Measurements from ENCODE around the gene STRN3.
"Not testable (repeated sequence)": the region's sequence is repeated elsewhere in the genome, so short reads cannot be mapped to it uniquely, and the experiment has no call there.

Gene STRN3

DNA sequence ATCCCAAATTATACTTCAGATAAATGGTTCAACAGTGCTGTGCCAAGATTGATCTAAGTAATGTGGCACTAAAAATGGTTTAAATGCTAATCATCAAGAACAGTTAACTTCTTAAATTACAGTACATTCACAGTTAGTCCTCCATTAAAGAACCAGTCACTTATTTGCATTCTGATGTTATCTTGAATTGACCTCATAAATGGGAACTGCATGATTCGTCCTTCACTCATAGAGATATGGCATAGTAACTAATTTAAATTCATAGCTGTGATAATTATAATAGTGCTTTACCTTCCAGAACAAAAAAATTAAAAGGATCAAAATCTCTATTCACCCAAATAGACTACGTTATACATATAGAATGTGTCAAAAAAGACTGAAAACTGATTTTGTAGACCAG, 90.7 kb downstream of the STRN3 start:
- Mint-ChIP-seq H3K36me3 (ENCODE audit: insufficient read depth) (peaks cover 35% of the 10 kb centered on the region), H3K27ac (ENCODE audit: low read depth) (no peak overlapping the region)

DNA sequence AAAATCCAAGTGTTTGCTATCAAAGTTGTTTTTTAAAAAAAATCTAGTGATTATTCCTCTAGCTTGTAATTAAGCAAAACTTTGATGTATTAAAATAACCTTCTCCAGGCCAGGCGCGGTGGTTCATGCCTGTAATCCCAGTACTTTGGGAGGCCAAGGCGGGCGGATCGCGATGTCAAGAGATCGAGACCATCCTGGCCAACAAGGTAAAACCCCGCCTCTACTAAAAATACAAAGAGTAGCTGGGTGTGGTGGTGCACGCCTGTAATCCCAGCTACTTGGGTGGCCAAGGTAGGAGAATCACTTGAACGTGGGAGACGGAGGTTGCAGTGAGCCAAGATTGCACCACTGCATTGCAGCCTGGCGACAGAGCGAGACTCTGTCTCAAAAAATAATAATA, 92.2 kb downstream of the STRN3 start:
- H3K4me1 Mint-ChIP-seq; H3K4me3 Mint-ChIP-seq; H3K27ac Mint-ChIP-seq (ENCODE audit: low read depth); H3K9me3 Mint-ChIP-seq; DNase-seq (ENCODE audit: low spot score in 2 of 2); H3K27me3 Mint-ChIP-seq; ATAC-seq (replicated peaks; ENCODE audit: extremely low read depth, poor library complexity, severe bottlenecking): not testable (repeated sequence)
- H3K36me3 Mint-ChIP-seq (ENCODE audit: insufficient read depth) = peaks cover 36% of the 10 kb centered on the region

More for the DNA sequence above, 90.7 kb downstream of the STRN3 start:
- Mint-ChIP-seq H3K9me3 (no peaks in the 10 kb centered on the region), H3K27me3 (no peaks in the 10 kb centered on the region), H3K4me1 (peaks cover 9% of the 10 kb centered on the region), H3K4me3 (no peak overlapping the region)
- ATAC-seq (replicated peaks; ENCODE audit: extremely low read depth, poor library complexity, severe bottlenecking) (no peak), DNase-seq (ENCODE audit: low spot score in 2 of 2) (no peak)

DNA sequence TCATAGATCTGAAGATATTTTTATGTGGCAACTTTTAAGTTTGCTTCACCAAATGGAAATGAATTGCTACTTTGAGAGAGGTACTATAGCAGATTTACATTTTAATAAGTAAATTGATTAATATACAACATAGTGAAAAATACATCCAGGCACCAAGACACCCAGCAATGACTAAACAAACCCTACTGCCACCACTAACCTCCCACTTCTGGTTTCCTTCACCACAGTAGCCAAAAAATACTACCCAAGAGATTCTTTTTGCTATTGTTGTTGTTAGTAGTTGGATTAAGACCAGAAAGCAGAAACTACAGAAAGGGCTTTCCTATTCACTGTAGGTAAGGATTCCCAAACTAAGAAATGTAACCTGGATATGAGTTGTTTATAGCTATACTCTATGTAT, 97.7 kb downstream of the STRN3 start:
- Mint-ChIP-seq H3K9me3 (no peaks in the 10 kb centered on the region), H3K4me1 (no peaks in the 10 kb centered on the region), H3K27ac (ENCODE audit: low read depth) (no peak overlapping the region), H3K36me3 (ENCODE audit: insufficient read depth) (peaks cover 25% of the 10 kb centered on the region), H3K27me3 (no peaks in the 10 kb centered on the region), H3K4me3 (no peak overlapping the region)
- no peak for DNase-seq (ENCODE audit: low spot score in 2 of 2)
- no peak for ATAC-seq (replicated peaks; ENCODE audit: extremely low read depth, poor library complexity, severe bottlenecking)

DNA sequence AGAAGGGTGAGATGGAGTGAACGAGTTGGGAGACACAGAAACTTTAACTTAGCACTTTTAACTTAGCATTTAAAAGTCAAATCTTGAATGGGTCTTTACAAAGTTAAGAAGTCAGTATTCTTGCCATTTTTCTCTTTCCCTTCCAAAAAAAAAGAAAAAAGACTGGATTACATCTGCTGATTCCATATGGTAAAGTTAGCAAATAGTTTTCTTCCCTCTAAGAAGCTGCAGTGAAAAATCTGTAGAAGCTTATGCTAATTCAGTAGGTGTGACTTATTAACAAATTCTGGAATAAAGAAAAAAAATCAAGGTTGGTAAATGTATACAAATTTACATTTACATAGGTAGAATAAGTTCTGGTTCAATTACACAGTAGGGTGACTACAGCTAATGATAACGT, 100.9 kb downstream of the STRN3 start:
- Mint-ChIP-seq H3K36me3 (ENCODE audit: insufficient read depth) (peaks cover 12% of the 10 kb centered on the region), H3K27ac (ENCODE audit: low read depth) (no peak overlapping the region), H3K9me3 (no peaks in the 10 kb centered on the region), H3K4me3 (no peak overlapping the region), H3K4me1 (no peaks in the 10 kb centered on the region), H3K27me3 (no peaks in the 10 kb centered on the region)
- DNase-seq (ENCODE audit: low spot score in 2 of 2) = no peak
- no peak for ATAC-seq (replicated peaks; ENCODE audit: extremely low read depth, poor library complexity, severe bottlenecking)

DNA sequence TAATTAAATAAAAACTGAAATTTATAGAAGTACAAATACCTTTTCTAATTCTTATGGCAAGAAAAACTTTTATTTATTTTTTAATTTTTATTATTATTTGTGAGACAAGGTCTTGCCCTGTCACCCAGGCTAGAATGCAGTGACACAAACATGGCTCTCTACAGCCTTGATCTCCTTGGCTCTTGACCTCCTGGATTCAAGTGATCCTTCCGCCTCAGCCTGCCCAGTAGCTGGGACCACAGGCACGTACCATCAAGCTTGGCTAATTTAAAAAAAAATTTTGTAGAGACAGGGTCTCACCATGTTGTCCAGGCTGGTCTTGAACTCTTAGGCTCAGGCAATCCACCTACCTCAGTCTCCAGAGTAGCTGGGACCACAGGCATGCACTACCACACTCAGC, 104.4 kb downstream of the STRN3 start:
- peaks cover 12% of the 10 kb centered on the region for H3K36me3 Mint-ChIP-seq (ENCODE audit: insufficient read depth)
- H3K9me3 Mint-ChIP-seq = no peaks in the 10 kb centered on the region
- H3K4me3 Mint-ChIP-seq = no peak overlapping the region
- no peaks in the 10 kb centered on the region for H3K4me1 Mint-ChIP-seq
- H3K27me3 Mint-ChIP-seq = no peaks in the 10 kb centered on the region
- no peak for DNase-seq (ENCODE audit: low spot score in 2 of 2)
- H3K27ac Mint-ChIP-seq (ENCODE audit: low read depth) = no peak overlapping the region
- no peak for ATAC-seq (replicated peaks; ENCODE audit: extremely low read depth, poor library complexity, severe bottlenecking)

DNA sequence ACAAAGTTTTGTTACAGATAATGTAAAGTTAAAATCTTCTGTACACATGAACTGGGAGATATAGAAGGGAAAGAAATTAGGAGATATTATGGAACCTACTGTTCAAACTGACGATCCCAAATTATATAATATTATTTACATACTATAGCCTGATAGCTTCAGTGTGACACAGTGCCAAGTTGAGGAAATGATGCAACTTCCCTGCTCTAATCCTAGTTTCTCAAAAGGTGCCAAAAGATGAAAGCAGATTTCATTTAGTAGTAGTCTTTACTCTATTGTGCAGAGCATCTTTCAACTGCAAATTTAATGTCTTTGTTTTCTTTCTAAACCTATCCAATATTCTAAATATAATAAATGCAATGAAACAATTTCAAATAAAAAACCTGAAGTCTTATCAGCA, 104.9 kb downstream of the STRN3 start:
- ATAC-seq (replicated peaks; ENCODE audit: extremely low read depth, poor library complexity, severe bottlenecking) (no peak), DNase-seq (ENCODE audit: low spot score in 2 of 2) (no peak)
- no peaks in the 10 kb centered on the region for H3K9me3 Mint-ChIP-seq
- no peaks in the 10 kb centered on the region for H3K27me3 Mint-ChIP-seq
- H3K27ac Mint-ChIP-seq (ENCODE audit: low read depth) = no peak overlapping the region
- no peaks in the 10 kb centered on the region for H3K4me1 Mint-ChIP-seq
- peaks cover 12% of the 10 kb centered on the region for H3K36me3 Mint-ChIP-seq (ENCODE audit: insufficient read depth)
- no peak overlapping the region for H3K4me3 Mint-ChIP-seq

DNA sequence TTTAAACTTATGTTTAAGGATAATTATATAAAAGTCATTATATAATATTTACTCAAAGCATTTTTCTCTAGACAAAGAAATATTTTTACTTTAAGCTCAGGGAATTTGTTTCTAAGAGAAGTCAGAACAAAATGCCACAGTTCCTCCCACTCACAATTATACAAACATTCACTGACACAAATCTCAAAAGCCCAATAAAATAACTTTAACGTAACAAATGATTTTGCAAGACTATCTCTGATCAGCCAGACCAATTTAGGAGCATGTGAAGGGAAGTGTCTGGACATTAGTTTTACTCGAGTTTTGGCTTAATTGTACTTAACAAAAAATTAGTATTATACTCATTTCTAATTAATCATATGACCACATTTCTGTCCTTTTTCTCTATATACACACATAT, 110.6 kb downstream of the STRN3 start:
- Mint-ChIP-seq H3K27me3 (no peaks in the 10 kb centered on the region), H3K4me3 (no peak overlapping the region), H3K9me3 (no peaks in the 10 kb centered on the region), H3K27ac (ENCODE audit: low read depth) (no peak overlapping the region), H3K4me1 (no peaks in the 10 kb centered on the region), H3K36me3 (ENCODE audit: insufficient read depth) (peaks cover 17% of the 10 kb centered on the region)
- ATAC-seq (replicated peaks; ENCODE audit: extremely low read depth, poor library complexity, severe bottlenecking) (no peak), DNase-seq (ENCODE audit: low spot score in 2 of 2) (no peak)

DNA sequence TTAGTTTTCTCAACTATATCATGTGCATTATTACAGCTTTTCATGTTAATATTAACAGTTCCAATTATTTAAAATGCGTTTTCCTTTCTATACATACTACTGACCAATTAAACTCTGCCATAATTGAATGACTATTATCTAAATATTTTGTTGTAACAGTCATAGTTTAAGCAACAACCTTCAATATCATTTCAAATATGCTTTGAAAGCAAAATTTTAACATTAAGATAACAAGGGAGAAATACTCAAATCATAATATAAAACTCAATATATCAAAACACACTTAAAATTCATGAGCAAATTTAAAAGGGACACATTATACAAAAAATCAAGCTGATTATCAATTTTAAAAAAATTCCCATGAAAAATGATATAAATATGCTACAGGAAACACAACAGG, 111.4 kb downstream of the STRN3 start:
- H3K27ac Mint-ChIP-seq (ENCODE audit: low read depth) = no peak overlapping the region
- peaks cover 17% of the 10 kb centered on the region for H3K36me3 Mint-ChIP-seq (ENCODE audit: insufficient read depth)
- no peaks in the 10 kb centered on the region for H3K27me3 Mint-ChIP-seq
- no peak overlapping the region for H3K4me3 Mint-ChIP-seq
- ATAC-seq (replicated peaks; ENCODE audit: extremely low read depth, poor library complexity, severe bottlenecking) (no peak), DNase-seq (ENCODE audit: low spot score in 2 of 2) (no peak)
- H3K9me3 Mint-ChIP-seq = no peaks in the 10 kb centered on the region
- no peaks in the 10 kb centered on the region for H3K4me1 Mint-ChIP-seq

DNA sequence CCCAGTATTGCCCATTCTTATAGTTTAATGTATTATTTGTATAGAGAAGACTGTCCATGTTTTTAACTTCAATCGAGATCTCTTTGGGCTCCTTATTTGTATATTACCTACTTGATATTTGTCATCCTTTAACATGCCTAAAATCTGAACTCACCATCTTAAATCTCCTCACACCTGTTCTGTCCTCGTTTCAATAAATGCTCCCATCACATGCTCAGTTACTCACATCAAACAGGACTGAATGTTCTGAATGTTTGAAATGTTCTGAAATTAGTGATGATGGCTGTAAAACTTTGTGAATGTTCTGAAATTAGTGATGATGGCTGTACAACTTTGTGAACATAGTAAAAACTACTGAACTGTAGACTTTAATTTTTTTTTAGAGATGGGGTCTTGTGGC, 117.4 kb downstream of the STRN3 start:
- H3K9me3 Mint-ChIP-seq = no peaks in the 10 kb centered on the region
- no peak overlapping the region for H3K27ac Mint-ChIP-seq (ENCODE audit: low read depth)
- ATAC-seq (replicated peaks; ENCODE audit: extremely low read depth, poor library complexity, severe bottlenecking) = no peak
- no peaks in the 10 kb centered on the region for H3K27me3 Mint-ChIP-seq
- no peak for DNase-seq (ENCODE audit: low spot score in 2 of 2)
- H3K4me3 Mint-ChIP-seq = no peak overlapping the region
- peaks cover 20% of the 10 kb centered on the region for H3K36me3 Mint-ChIP-seq (ENCODE audit: insufficient read depth)
- no peaks in the 10 kb centered on the region for H3K4me1 Mint-ChIP-seq

DNA sequence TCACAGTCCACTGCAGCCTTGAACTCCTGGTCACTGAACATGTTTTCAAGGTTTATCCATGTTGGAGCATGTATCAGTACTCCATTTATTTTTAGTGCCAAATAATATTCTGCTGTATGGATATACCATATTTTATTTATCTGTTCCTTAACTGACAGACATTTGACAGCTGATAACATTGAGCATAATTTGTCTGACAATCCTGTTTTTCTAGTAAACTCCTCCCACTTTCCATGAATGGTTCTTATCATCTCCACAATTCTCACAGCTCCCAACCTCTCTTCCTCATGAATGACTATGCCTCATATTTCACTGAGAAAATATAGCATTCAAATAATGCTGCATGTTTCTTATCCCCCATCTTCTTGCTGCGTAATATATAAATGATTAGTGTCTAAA, 118.5 kb downstream of the STRN3 start:
- ATAC-seq (replicated peaks; ENCODE audit: extremely low read depth, poor library complexity, severe bottlenecking) (no peak), DNase-seq (ENCODE audit: low spot score in 2 of 2) (no peak)
- Mint-ChIP-seq H3K27me3 (no peaks in the 10 kb centered on the region), H3K4me1 (no peaks in the 10 kb centered on the region), H3K4me3 (no peak overlapping the region), H3K27ac (ENCODE audit: low read depth) (no peak overlapping the region), H3K36me3 (ENCODE audit: insufficient read depth) (peaks cover 21% of the 10 kb centered on the region), H3K9me3 (no peaks in the 10 kb centered on the region)

DNA sequence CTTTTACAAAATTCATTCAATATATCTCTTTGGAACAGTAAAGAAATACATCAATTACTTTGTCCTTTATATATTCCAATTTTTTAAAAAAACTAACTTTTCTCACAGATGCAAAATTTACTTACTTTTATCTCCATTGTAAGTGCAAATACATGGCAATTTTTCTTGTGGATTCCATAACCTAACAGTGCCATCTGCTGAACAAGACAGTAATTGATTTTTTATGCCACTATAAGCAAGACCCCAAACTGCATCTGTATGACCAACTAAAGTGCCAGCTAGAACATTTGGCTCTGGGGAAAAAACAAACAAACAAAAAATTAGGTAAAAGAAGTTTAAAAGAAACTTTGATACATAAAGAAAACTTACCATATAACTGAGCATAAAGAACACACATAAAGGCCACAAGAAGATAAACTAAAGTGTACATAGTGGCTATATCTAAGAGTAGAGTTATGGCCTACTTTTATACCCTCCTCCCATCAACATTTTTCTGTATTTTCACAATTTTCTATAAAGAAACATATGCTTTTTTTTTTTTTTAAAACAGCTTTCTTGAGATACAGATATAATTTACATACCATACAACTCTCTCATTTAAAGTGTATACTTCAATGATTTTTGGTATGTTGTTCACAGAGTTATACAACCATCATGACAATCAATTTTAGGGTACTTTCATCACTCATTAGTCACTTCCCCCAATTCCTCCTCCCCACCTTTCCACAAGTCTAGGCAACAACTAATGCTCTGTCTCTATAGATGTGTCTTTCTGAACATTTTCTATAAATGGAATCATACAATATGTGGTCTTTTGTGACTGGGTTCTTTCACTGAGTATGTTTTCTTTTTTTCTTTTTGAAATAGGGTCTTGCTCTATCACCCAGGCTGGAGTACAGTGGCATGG, 119.2 kb downstream of the STRN3 start:
- Mint-ChIP-seq H3K27me3 (no peaks in the 10 kb centered on the region), H3K27ac (ENCODE audit: low read depth) (no peak overlapping the region), H3K4me3 (no peak overlapping the region), H3K36me3 (ENCODE audit: insufficient read depth) (peaks cover 23% of the 10 kb centered on the region), H3K4me1 (no peaks in the 10 kb centered on the region), H3K9me3 (no peaks in the 10 kb centered on the region)
- DNase-seq (ENCODE audit: low spot score in 2 of 2) (no peak), ATAC-seq (replicated peaks; ENCODE audit: extremely low read depth, poor library complexity, severe bottlenecking) (no peak)

DNA sequence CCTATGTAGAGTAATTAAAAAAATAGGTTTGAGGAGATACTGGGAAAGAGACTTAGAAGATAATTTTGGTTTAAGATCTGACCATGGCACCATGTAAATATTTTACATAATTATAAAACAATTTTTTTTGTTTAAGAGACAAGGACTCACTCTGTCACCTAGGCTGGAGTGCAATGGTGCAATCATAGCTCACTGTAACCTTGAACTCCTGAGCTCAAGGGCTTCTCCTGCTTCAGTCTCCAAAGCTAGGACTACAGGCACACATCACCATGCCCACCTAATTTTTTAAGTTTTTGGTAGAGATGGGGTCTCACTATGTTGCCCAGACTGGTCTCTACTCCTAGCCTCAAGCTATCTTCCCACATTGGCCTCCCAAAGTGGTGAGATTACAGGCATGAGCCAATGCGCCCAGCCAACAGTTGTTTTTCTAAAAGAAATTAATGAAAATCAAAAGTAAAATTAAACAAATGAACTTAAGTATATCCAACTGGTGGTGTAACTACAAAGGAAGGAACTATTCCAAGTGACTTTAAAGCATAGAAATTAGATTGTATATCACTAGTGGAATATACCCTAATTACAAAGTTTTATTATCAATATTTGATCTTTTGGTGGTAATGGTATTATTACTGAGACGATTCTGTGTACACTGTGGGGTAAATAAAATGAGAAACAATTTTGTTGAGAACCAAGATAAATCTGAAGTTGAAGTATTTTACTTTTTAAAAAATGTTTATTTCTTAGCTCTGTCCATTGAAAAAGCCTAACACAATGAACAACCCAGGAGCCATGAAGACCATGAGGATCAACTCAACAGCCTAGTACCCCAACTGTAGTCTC, 122.7 kb downstream of the STRN3 start:
- ATAC-seq (replicated peaks; ENCODE audit: extremely low read depth, poor library complexity, severe bottlenecking) = no peak
- Mint-ChIP-seq H3K36me3 (ENCODE audit: insufficient read depth) (peaks cover 28% of the 10 kb centered on the region), H3K27ac (ENCODE audit: low read depth) (peak overlapping the region; percentile 59)

DNA sequence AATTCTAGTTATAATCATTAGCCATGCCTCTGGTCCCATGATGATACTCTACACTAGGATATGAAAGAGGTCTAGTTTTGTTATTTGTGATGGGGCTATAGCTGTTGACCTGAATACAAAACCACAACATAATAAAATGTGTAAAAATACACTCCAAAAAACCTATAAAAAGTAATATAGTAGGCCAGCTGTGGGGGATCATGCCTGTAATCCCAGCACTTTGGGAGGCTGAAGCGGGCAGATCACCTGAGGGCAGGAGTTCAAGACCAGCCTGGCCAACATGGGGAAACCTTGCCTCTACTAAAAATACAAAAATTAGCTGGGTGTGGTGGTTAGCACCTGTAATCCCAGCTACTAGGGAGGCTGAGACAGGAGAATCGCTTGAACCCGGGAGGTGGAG, 129.1 kb downstream of the STRN3 start:
- not testable (repeated sequence) for H3K27ac Mint-ChIP-seq (ENCODE audit: low read depth); DNase-seq (ENCODE audit: low spot score in 2 of 2); H3K4me1 Mint-ChIP-seq; H3K27me3 Mint-ChIP-seq; ATAC-seq (replicated peaks; ENCODE audit: extremely low read depth, poor library complexity, severe bottlenecking); H3K4me3 Mint-ChIP-seq; H3K9me3 Mint-ChIP-seq
- peaks cover 39% of the 10 kb centered on the region for H3K36me3 Mint-ChIP-seq (ENCODE audit: insufficient read depth)

More for the DNA sequence above, 122.7 kb downstream of the STRN3 start:
- H3K27me3 Mint-ChIP-seq = no peaks in the 10 kb centered on the region
- H3K4me3 Mint-ChIP-seq = no peak overlapping the region
- H3K9me3 Mint-ChIP-seq = no peaks in the 10 kb centered on the region
- no peak for DNase-seq (ENCODE audit: low spot score in 2 of 2)
- H3K4me1 Mint-ChIP-seq = no peaks in the 10 kb centered on the region
